Neuronal stem cell (in vitro differentiated cells): ENCODE results near the gene MIPEP.

Experiments
- DNase-seq: peaks from one replicate; pipeline ENCODE4 v3.0.0-alpha.2; 2013; ENCODE audit warnings: low spot score
- H2AFZ ChIP-seq: one replicate; pipeline ENCODE4 v1.6.1; 2013; ENCODE audit warnings: mild to moderate bottlenecking, low read length, inconsistent platforms
- H2AK5ac ChIP-seq: 2 replicates; pipeline ENCODE4 v1.6.1; 2013; ENCODE audit warnings: low read depth, mild to moderate bottlenecking, inconsistent platforms, low read length, moderate library complexity, mixed read lengths
- H2BK120ac ChIP-seq: 2 replicates; pipeline ENCODE4 v1.6.1; 2013; ENCODE audit warnings: low read depth, mild to moderate bottlenecking, inconsistent platforms, low read length, moderate library complexity, mixed read lengths
- H2BK12ac ChIP-seq: one replicate; pipeline ENCODE4 v1.6.1; 2013; ENCODE audit warnings: low read length, inconsistent platforms
- H2BK15ac ChIP-seq: 2 replicates; pipeline ENCODE4 v1.6.1; 2013; ENCODE audit warnings: mild to moderate bottlenecking, low read length, inconsistent platforms, mixed read lengths
- H2BK5ac ChIP-seq: one replicate; pipeline ENCODE4 v1.6.1; 2013; ENCODE audit warnings: inconsistent platforms, mild to moderate bottlenecking, low read length, moderate library complexity
- H3K14ac ChIP-seq: one replicate; pipeline ENCODE4 v1.6.1; 2013; ENCODE audit warnings: low read length, inconsistent platforms
- H3K18ac ChIP-seq: 2 replicates; pipeline ENCODE4 v1.6.1; 2013; ENCODE audit warnings: low read length, inconsistent platforms
- H3K23ac ChIP-seq: 2 replicates; pipeline ENCODE4 v1.6.1; 2013; ENCODE audit warnings: low read depth, mild to moderate bottlenecking, mixed read lengths, low read length, inconsistent platforms; ENCODE audit not compliant: poor library complexity
- H3K27ac ChIP-seq: replicated peaks from 3 replicates; pipeline ENCODE4 v1.5.1; 2013; ENCODE audit warnings: low read length, inconsistent platforms
- H3K27me3 ChIP-seq, 3 experiments: 2 replicates each; pipeline ENCODE4 v1.6.1; 2013; ENCODE audit warnings: low read length in 3 of 3, mild to moderate bottlenecking in 2 of 3, inconsistent platforms in 1 of 3, low read depth in 1 of 3, mixed read lengths in 1 of 3, moderate library complexity in 1 of 3; ENCODE audit not compliant: control insufficient read depth in 3 of 3, insufficient read depth in 3 of 3
- H3K36me3 ChIP-seq, 2 donors: replicated peaks in 1 of 2; 2 replicates each; pipeline ENCODE4 v1.6.1; 2013; ENCODE audit warnings: low read length in 2 of 2; ENCODE audit not compliant: control insufficient read depth in 2 of 2, insufficient read depth in 2 of 2
- H3K4ac ChIP-seq: 2 replicates; pipeline ENCODE4 v1.6.1; 2013; ENCODE audit warnings: inconsistent platforms, mild to moderate bottlenecking, low read length, moderate library complexity
- H3K4me1 ChIP-seq, 2 donors: 1 replicate in 1 of 2; 2 replicates in 1 of 2; pipeline ENCODE4 v1.6.1; 2013; ENCODE audit warnings: low read length in 2 of 2, low read depth in 1 of 2; ENCODE audit not compliant: control insufficient read depth in 2 of 2, insufficient read depth in 1 of 2
- H3K4me2 ChIP-seq: one replicate; pipeline ENCODE4 v1.6.1; 2013; ENCODE audit warnings: mild to moderate bottlenecking, low read length, inconsistent platforms; ENCODE audit not compliant: insufficient read depth, poor library complexity, severe bottlenecking
- H3K4me3 ChIP-seq, 2 donors: 2 replicates each; pipeline ENCODE4 v1.5.1; 2013; ENCODE audit warnings: low read length in 2 of 2, mild to moderate bottlenecking in 2 of 2, inconsistent platforms in 1 of 2, moderate library complexity in 1 of 2
- H3K79me1 ChIP-seq: one replicate; pipeline ENCODE4 v1.6.1; 2013; ENCODE audit warnings: low read depth, mild to moderate bottlenecking, inconsistent platforms, low read length, moderate library complexity
- H3K9ac ChIP-seq: one replicate; pipeline ENCODE4 v1.6.1; 2013; ENCODE audit warnings: mild to moderate bottlenecking, low read depth, low read length, inconsistent platforms; ENCODE audit not compliant: poor library complexity
- H3K9me3 ChIP-seq, 2 donors: replicated peaks in 1 of 2; 2 replicates each; pipeline versions ENCODE3 to v1.6.1; 2013; ENCODE audit warnings: low read length in 2 of 2, mild to moderate bottlenecking in 2 of 2, inconsistent platforms in 1 of 2, low read depth in 1 of 2, mixed read lengths in 1 of 2, moderate library complexity in 1 of 2; ENCODE audit not compliant: control insufficient read depth in 2 of 2, insufficient read depth in 1 of 2
- H4K8ac ChIP-seq: one replicate; pipeline ENCODE4 v1.6.1; 2013; ENCODE audit warnings: low read depth, mild to moderate bottlenecking, inconsistent platforms, low read length, moderate library complexity
- H4K91ac ChIP-seq: one replicate; pipeline ENCODE4 v1.6.1; 2013; ENCODE audit warnings: low read length, low read depth, mild to moderate bottlenecking, inconsistent platforms; ENCODE audit not compliant: poor library complexity
- WGBS, 2 donors: extraction: QIAGEN DNeasy Blood & Tissue Kit; methylation state at CpG; one replicate each; pipeline ENCODE4 v1.1.7; 2013; ENCODE audit warnings: missing lambda C conversion rate in 2 of 2, mixed read lengths in 1 of 2; ENCODE audit not compliant: insufficient read length in 2 of 2, insufficient replicate concordance in 1 of 2; ENCODE audit errors: extremely low coverage in 2 of 2; 5-methylcytosine and 5-hydroxymethylcytosine counted together

MIPEP gene

DNA sequence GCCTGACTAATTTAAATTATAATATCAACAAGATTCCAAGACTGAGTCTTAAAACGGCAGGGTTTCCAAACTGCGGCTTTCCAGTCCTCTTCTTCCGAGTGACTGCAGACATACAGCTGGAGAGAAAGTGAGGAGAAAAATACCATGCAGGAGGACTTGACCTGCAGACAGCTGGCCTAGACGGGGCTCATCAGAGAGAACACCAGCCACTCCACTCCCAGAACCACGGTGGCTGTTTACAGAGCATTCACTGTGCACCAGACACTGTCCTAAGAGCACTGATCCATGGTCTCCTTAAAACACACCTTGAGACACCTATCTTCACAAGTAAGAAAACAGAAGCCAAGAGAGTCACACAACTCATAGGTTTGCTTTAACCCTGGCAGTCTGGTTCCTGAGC is 152.7 kb downstream of the MIPEP start:
- Histone ChIP-seq H2BK12ac (no peak overlapping the region), H2BK5ac (no peak overlapping the region), H2AK5ac (no peak overlapping the region), H3K14ac (no peak overlapping the region), H3K4me2 (no peak overlapping the region), H3K27ac (no peak overlapping the region), H4K91ac (no peak overlapping the region), H3K23ac (no peak overlapping the region), H2BK15ac (no peak overlapping the region), H3K36me3 (no peaks in the 10 kb centered on the region), H3K4ac (no peak overlapping the region), H3K9me3 (no peaks in the 10 kb centered on the region), H4K8ac (no peak overlapping the region), H3K79me1 (no peaks in the 10 kb centered on the region), H3K4me1 (no peaks in the 10 kb centered on the region), H3K4me3 (no peak overlapping the region), H2AFZ (no peak overlapping the region), H2BK120ac (no peak overlapping the region), H3K9ac (no peak overlapping the region), H3K27me3 (no peaks in the 10 kb centered on the region), H3K18ac (no peak overlapping the region)
- DNase-seq: no peak
- WGBS, 2 donors: no CpG with 5 or more reads among the region's 5 CpGs

DNA sequence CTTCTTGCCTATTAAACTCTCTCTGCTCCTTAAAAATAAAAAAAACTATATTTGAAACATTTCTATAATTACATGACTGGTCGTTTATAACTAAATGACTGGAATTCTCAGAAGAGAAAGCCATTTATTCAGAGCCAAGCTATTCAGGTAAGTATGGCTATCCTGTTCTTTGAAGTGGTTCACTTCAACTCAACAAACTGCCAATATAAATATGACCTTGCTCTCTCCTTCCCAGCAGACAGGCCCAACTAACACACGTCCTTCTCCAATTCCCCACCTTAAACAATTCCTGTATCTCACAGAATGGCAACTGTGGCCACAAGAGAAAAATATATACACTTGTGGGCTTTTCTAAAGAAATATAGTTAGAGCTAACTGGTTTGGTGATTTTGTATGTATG is 153.9 kb downstream of the MIPEP start:
- no CpG with 5 or more reads among the region's 2 CpGs for WGBS, 2 donors
- Histone ChIP-seq H2BK120ac (no peak overlapping the region), H2AK5ac (no peak overlapping the region), H3K18ac (no peak overlapping the region), H4K8ac (no peak overlapping the region), H3K9me3 (no peaks in the 10 kb centered on the region), H3K23ac (no peak overlapping the region), H3K79me1 (no peaks in the 10 kb centered on the region), H2BK12ac (no peak overlapping the region), H3K4me2 (no peak overlapping the region), H3K9ac (no peak overlapping the region), H2BK15ac (no peak overlapping the region), H4K91ac (no peak overlapping the region), H2BK5ac (no peak overlapping the region), H2AFZ (no peak overlapping the region), H3K27me3 (no peaks in the 10 kb centered on the region), H3K27ac (no peak overlapping the region), H3K36me3 (no peaks in the 10 kb centered on the region), H3K14ac (no peak overlapping the region), H3K4me1 (peaks cover 0 to 1% of the 10 kb centered on the region in 2 donors), H3K4ac (no peak overlapping the region), H3K4me3 (no peak overlapping the region)
- DNase-seq: no peak

DNA sequence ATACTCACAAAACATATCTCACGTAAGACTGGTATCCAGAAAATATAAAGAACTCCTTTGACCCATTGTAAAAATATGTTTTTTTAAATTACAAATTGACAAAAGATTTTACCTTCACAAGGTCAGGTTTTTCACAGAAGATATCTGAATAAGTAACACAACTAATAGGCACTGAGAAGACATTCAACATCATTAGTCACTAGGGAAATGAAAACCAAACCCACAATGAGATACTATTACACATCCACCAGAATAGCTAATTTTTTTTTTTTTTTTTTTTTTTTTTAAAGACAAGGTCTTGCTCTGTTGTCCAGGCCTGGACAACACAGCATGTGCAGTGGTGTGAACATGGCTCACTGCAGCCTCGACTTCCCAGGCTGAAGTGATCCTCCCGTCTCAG is 157.5 kb downstream of the MIPEP start:
- Histone ChIP-seq H3K4me3 (no peak overlapping the region), H2AFZ (no peak overlapping the region)
- WGBS, 2 donors: no CpG with 5 or more reads among the region's 3 CpGs

DNA sequence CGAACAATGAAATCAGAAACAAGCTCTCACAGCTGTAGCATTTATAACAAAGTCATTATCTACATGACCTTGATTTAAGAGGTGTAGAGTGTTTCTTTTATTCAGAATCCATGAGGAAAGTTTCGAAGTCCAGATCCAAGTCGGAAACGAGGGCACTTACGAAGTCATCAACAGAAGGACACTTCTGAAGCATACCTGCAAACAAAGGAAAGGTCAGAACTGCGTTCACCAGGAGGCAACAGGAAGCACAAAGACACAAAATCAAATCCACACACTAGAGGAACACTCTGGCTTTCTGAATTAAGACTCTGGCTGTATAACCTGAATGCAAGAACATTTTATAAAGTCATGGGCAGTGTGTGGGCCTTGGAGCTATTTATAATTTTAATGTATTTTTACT is 158.9 kb downstream of the MIPEP start:
- no peak overlapping the region for H2BK5ac ChIP-seq
- H3K4me1 ChIP-seq: peaks cover 0 to 6% of the 10 kb centered on the region in 2 donors
- H3K14ac ChIP-seq: no peak overlapping the region
- H2BK15ac ChIP-seq: no peak overlapping the region
- WGBS, 2 donors: no CpG with 5 or more reads among the region's 6 CpGs
- H2AFZ ChIP-seq: no peak overlapping the region
- H3K4ac ChIP-seq: no peak overlapping the region
- no peak overlapping the region for H2BK12ac ChIP-seq
- no peaks in the 10 kb centered on the region for H3K79me1 ChIP-seq
- peaks cover 0 to 3% of the 10 kb centered on the region in 2 donors for H3K36me3 ChIP-seq
- H3K9ac ChIP-seq: no peak overlapping the region
- H4K91ac ChIP-seq: no peak overlapping the region
- H3K23ac ChIP-seq: no peak overlapping the region
- no peak overlapping the region for H4K8ac ChIP-seq
- H3K18ac ChIP-seq: no peak overlapping the region
- no peak overlapping the region for H3K27ac ChIP-seq
- H2BK120ac ChIP-seq: no peak overlapping the region
- H2AK5ac ChIP-seq: no peak overlapping the region
- H3K4me3 ChIP-seq: no peak overlapping the region
- no peak overlapping the region for H3K4me2 ChIP-seq
- no peaks in the 10 kb centered on the region for H3K27me3 ChIP-seq
- DNase-seq: no peak
- no peaks in the 10 kb centered on the region for H3K9me3 ChIP-seq

More for the DNA sequence above, 157.5 kb downstream of the MIPEP start:
- Histone ChIP-seq H3K23ac (no peak overlapping the region), H2BK120ac (no peak overlapping the region), H3K18ac (no peak overlapping the region), H3K36me3 (peaks cover 0 to 3% of the 10 kb centered on the region in 2 donors), H2AK5ac (no peak overlapping the region), H3K9ac (no peak overlapping the region), H3K4me1 (peaks cover 0 to 6% of the 10 kb centered on the region in 2 donors), H3K9me3 (no peaks in the 10 kb centered on the region), H3K79me1 (no peaks in the 10 kb centered on the region), H2BK12ac (no peak overlapping the region), H2BK15ac (no peak overlapping the region), H3K27me3 (no peaks in the 10 kb centered on the region), H4K8ac (no peak overlapping the region), H3K4ac (no peak overlapping the region), H2BK5ac (no peak overlapping the region), H3K4me2 (no peak overlapping the region), H3K14ac (no peak overlapping the region), H3K27ac (no peak overlapping the region), H4K91ac (no peak overlapping the region)
- no peak for DNase-seq
